H9 (cell line): ENCODE results near the gene SEC62. TPM values are rescaled to one million over a fixed set of nuclear protein-coding genes. Genes with fewer than 3 reads are reported as not detected.
A peak's percentile ranks its signal among the peaks of the same experiment; 100 is the strongest.

Experiments used
- DNase-seq: peaks from one replicate; pipeline ENCODE4 v3.0.0-alpha.2; 2017
- H2AFZ ChIP-seq: one replicate; pipeline ENCODE4 v1.6.1; 2013; ENCODE audit warnings: mild to moderate bottlenecking, low read length, control low read depth, moderate library complexity
- H2AK5ac ChIP-seq: 2 replicates; pipeline ENCODE4 v1.6.1; 2013; ENCODE audit warnings: low read length, control low read depth, mixed read lengths; ENCODE audit not compliant: insufficient read length
- H2BK120ac ChIP-seq: one replicate; pipeline ENCODE4 v1.6.1; 2013; ENCODE audit warnings: low read depth, mild to moderate bottlenecking, low read length, control low read depth, inconsistent platforms; ENCODE audit not compliant: poor library complexity, severe bottlenecking
- H2BK12ac ChIP-seq: 2 replicates; pipeline ENCODE4 v1.6.1; 2013; ENCODE audit warnings: low read length, control low read depth, mixed read lengths, low read depth; ENCODE audit not compliant: insufficient read length
- H2BK15ac ChIP-seq: 2 replicates; pipeline ENCODE4 v1.6.1; 2013; ENCODE audit warnings: low read depth, low read length, control low read depth
- H2BK20ac ChIP-seq: one replicate; pipeline ENCODE4 v1.6.1; 2013; ENCODE audit warnings: low read depth, mild to moderate bottlenecking, low read length, control low read depth, inconsistent platforms; ENCODE audit not compliant: poor library complexity, severe bottlenecking
- H2BK5ac ChIP-seq: 2 replicates; pipeline ENCODE4 v1.6.1; 2013; ENCODE audit warnings: low read length, control low read depth, mixed read lengths; ENCODE audit not compliant: insufficient read length
- H3K14ac ChIP-seq: 2 replicates; pipeline ENCODE4 v1.6.1; 2013; ENCODE audit warnings: low read length, control low read depth; ENCODE audit not compliant: insufficient read depth
- H3K18ac ChIP-seq: 2 replicates; pipeline ENCODE4 v1.6.1; 2013; ENCODE audit warnings: low read depth, mild to moderate bottlenecking, mixed read lengths, low read length, control low read depth; ENCODE audit not compliant: insufficient read length
- H3K23ac ChIP-seq: 2 replicates; pipeline ENCODE4 v1.6.1; 2013; ENCODE audit warnings: low read length, control low read depth, mixed read lengths, low read depth; ENCODE audit not compliant: insufficient read length
- H3K23me2 ChIP-seq: 2 replicates; pipeline ENCODE4 v1.6.1; 2013; ENCODE audit warnings: low read depth, mild to moderate bottlenecking, mixed read lengths, low read length, control low read depth; ENCODE audit not compliant: insufficient read length, poor library complexity, severe bottlenecking
- H3K27ac ChIP-seq: 2 replicates; pipeline ENCODE4 v1.5.1; 2013; ENCODE audit warnings: low read length, control low read depth, mixed read lengths, low read depth; ENCODE audit not compliant: insufficient read length
- H3K27me3 ChIP-seq: 2 replicates; pipeline ENCODE4 v1.6.1; 2013; ENCODE audit warnings: low read length, control low read depth, inconsistent platforms; ENCODE audit not compliant: insufficient read depth
- H3K4ac ChIP-seq: 2 replicates; pipeline ENCODE4 v1.6.1; 2013; ENCODE audit warnings: low read depth, mild to moderate bottlenecking, control low read depth, inconsistent platforms, low read length, moderate library complexity
- H3K4me1 ChIP-seq: 2 replicates; pipeline ENCODE4 v1.6.1; 2013; ENCODE audit warnings: low read length, control low read depth, inconsistent platforms; ENCODE audit not compliant: insufficient read depth
- H3K4me2 ChIP-seq: 2 replicates; pipeline ENCODE4 v1.6.1; 2013; ENCODE audit warnings: low read length, control low read depth, mixed read lengths; ENCODE audit not compliant: insufficient read length, insufficient read depth
- H3K56ac ChIP-seq: 2 replicates; pipeline ENCODE4 v1.6.1; 2013; ENCODE audit warnings: low read depth, mild to moderate bottlenecking, mixed read lengths, low read length, control low read depth; ENCODE audit not compliant: insufficient read length
- H3K79me1 ChIP-seq: 2 replicates; pipeline ENCODE4 v1.6.1; 2013; ENCODE audit warnings: low read depth, mild to moderate bottlenecking, moderate library complexity, low read length, control low read depth, inconsistent platforms; ENCODE audit not compliant: insufficient read depth, poor library complexity, severe bottlenecking
- H3K79me2 ChIP-seq: 2 replicates; pipeline ENCODE4 v1.6.1; 2013; ENCODE audit warnings: low read length, control low read depth, inconsistent platforms; ENCODE audit not compliant: insufficient read depth
- H3K9ac ChIP-seq: 2 replicates; pipeline ENCODE4 v1.6.1; 2013; ENCODE audit warnings: low read length, control low read depth, mixed read lengths; ENCODE audit not compliant: insufficient read length; ENCODE audit errors: extremely low read depth
- H3K9me3 ChIP-seq: one replicate; pipeline ENCODE4 v1.6.1; 2013; ENCODE audit warnings: low read depth, low read length, inconsistent platforms; ENCODE audit not compliant: control insufficient read depth
- H3T11ph ChIP-seq: one replicate; pipeline ENCODE4 v1.6.1; 2013; ENCODE audit warnings: mild to moderate bottlenecking, low read length, control low read depth, inconsistent platforms
- H4K20me1 ChIP-seq: one replicate; pipeline ENCODE4 v1.6.1; 2013; ENCODE audit not compliant: control insufficient read depth, insufficient read length, insufficient read depth
- H4K5ac ChIP-seq: 2 replicates; pipeline ENCODE4 v1.6.1; 2013; ENCODE audit warnings: low read depth, mild to moderate bottlenecking, mixed read lengths, low read length, control low read depth; ENCODE audit not compliant: insufficient read length
- H4K8ac ChIP-seq: replicated peaks from 2 replicates; pipeline ENCODE4 v1.6.1; 2013; ENCODE audit warnings: low read length, control low read depth, mixed read lengths, low read depth; ENCODE audit not compliant: insufficient read length
- H4K91ac ChIP-seq: 2 replicates; pipeline ENCODE4 v1.6.1; 2013; ENCODE audit warnings: low read depth, mild to moderate bottlenecking, moderate library complexity, mixed read lengths, low read length, control low read depth; ENCODE audit not compliant: insufficient read length
- H3K27ac Mint-ChIP-seq, 3 experiments: 2 replicates in 2 of 3; 3 replicates in 1 of 3; pipeline ENCODE4 v1.8.0; 2020 to 2021; ENCODE audit warnings: mixed read lengths in 3 of 3, mild to moderate bottlenecking in 1 of 3, moderate library complexity in 1 of 3
- H3K27me3 Mint-ChIP-seq: 2 replicates; pipeline ENCODE4 v1.8.0; 2021; ENCODE audit warnings: low read depth, mild to moderate bottlenecking, moderate library complexity, mixed read lengths
- H3K36me3 Mint-ChIP-seq, 3 experiments: 2 replicates in 2 of 3; 3 replicates in 1 of 3; pipeline ENCODE4 v1.8.0; 2020 to 2021; ENCODE audit warnings: low read depth in 3 of 3, mixed read lengths in 3 of 3; ENCODE audit not compliant: insufficient read depth in 1 of 3
- H3K4me1 Mint-ChIP-seq, 2 experiments: 2 replicates each; pipeline ENCODE4 v1.8.0; 2020; ENCODE audit warnings: mixed read lengths in 2 of 2
- H3K4me3 Mint-ChIP-seq, 2 experiments: 2 replicates in 1 of 2; 3 replicates in 1 of 2; pipeline ENCODE4 v1.8.0; 2020 to 2021; ENCODE audit warnings: mild to moderate bottlenecking in 2 of 2, mixed read lengths in 2 of 2, moderate library complexity in 1 of 2
- H3K9me3 Mint-ChIP-seq, 2 experiments: 2 replicates in 1 of 2; 3 replicates in 1 of 2; pipeline ENCODE4 v1.8.0; 2020; ENCODE audit warnings: mild to moderate bottlenecking in 2 of 2, mixed read lengths in 2 of 2, moderate library complexity in 1 of 2
- CTCF ChIP-seq: fragments of 200-600 bp; sonication (generic); conservative IDR thresholded peaks from 3 replicates; pipeline ENCODE4 v1.8.0; 2021; ENCODE audit warnings: antibody characterized with exemption, mild to moderate bottlenecking
- WGBS: extraction: QIAGEN DNeasy Blood & Tissue Kit; methylation state at CpG from one replicate; pipeline ENCODE4 v1.1.7; 2013; ENCODE audit warnings: missing lambda C conversion rate, low lambda C conversion rate, mixed read lengths; ENCODE audit not compliant: insufficient read length; ENCODE audit errors: extremely low coverage; 5-methylcytosine and 5-hydroxymethylcytosine counted together
- total RNA-seq: library from RNA; stranded (reverse); gene quantifications from 2 replicates; pipeline ENCODE4 v1.2.1, GENCODE V29; 2021

The SEC62 gene
- total RNA-seq, 1 experiment from 2014 or later, result 98.7 TPM

GRCh38 chr3:170033489-170033888 is 66.9 kb downstream of the SEC62 start:
- no peak overlapping the region for H3K4me2 ChIP-seq
- no peak overlapping the region for H3K56ac ChIP-seq
- H3K9me3 ChIP-seq, result no peaks in the 10 kb centered on the region
- Mint-ChIP-seq H3K36me3 (no peaks in the 10 kb centered on the region), H3K4me3 (no peak overlapping the region), H3K4me1 (peaks cover 8 to 11% of the 10 kb centered on the region in 2 experiments), H3K27ac (no peak overlapping the region), H3K9me3 (no peaks in the 10 kb centered on the region), H3K27me3 (peaks cover 2% of the 10 kb centered on the region)
- no peaks in the 10 kb centered on the region for H3K27me3 ChIP-seq
- 0 out of 2 replicates have a peak overlapping the region, but pooled peaks have one; percentile 71 for H2BK15ac ChIP-seq
- no peak overlapping the region for H3K18ac ChIP-seq
- no peak overlapping the region for H2BK12ac ChIP-seq
- no peak overlapping the region for H3K23ac ChIP-seq
- no CpG with 5 or more reads among the region's 8 CpGs for WGBS
- H4K8ac ChIP-seq, result no peak overlapping the region
- no peak overlapping the region for H2BK20ac ChIP-seq
- peaks cover 3% of the 10 kb centered on the region for H3K23me2 ChIP-seq
- no peak overlapping the region for H2BK5ac ChIP-seq
- no peak overlapping the region for H4K91ac ChIP-seq
- no peak overlapping the region for H3K4ac ChIP-seq
- H3K4me1 ChIP-seq, result no peaks in the 10 kb centered on the region
- no peak overlapping the region for H2AFZ ChIP-seq
- no peak for DNase-seq
- no peaks in the 10 kb centered on the region for H3K79me1 ChIP-seq
- no peak for TF ChIP-seq CTCF
- H3T11ph ChIP-seq, result no peak overlapping the region
- no peaks in the 10 kb centered on the region for H4K20me1 ChIP-seq
- H2BK120ac ChIP-seq, result no peak overlapping the region
- H3K9ac ChIP-seq, result no peak overlapping the region
- no peak overlapping the region for H3K27ac ChIP-seq
- no peak overlapping the region for H3K14ac ChIP-seq
- no peaks in the 10 kb centered on the region for H3K79me2 ChIP-seq
- H4K5ac ChIP-seq, result no peak overlapping the region
- no peak overlapping the region for H2AK5ac ChIP-seq
